OCI-LY1 (cell line): ENCODE measurements around the gene MAP1LC3C.

Experiments
- EZH2 ChIP-seq: fragments of 200-600 bp; sonication (generic), shearing (Covaris generic); IDR thresholded peaks from 2 replicates; pipeline ENCODE4 v1.8.0; 2017; ENCODE audit warnings: borderline replicate concordance, mixed run types, mild to moderate bottlenecking, antibody characterized with exemption, low read length, moderate library complexity, mixed read lengths
- TF ChIP-seq, protein P1 (sequence below): fragments of 200-600 bp; sonication (generic), shearing (Covaris generic); IDR thresholded peaks from 2 replicates; pipeline ENCODE4 v1.5.1; 2017; ENCODE audit warnings: mild to moderate bottlenecking, antibody characterized with exemption, low read length, moderate library complexity, mixed read lengths

DNA sequence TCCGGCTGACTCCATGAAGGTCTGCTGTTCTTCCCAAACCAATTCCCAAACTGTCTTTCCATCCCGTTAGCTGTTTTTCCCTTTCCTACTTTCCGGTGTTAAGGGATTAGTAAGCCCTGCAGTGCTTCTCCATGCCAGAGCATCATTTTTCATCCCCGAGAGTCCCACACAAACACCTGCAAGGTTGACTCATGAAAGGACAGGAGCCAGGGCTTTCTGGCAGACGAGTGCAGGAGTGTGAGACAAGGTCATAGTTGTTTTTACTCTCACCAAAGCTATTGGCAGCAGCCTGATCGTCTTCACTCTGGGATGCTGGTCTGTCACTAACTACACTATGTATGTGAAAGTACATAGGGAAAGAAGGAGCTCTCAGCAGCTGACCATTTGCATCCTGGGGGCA lies 51.5 kb downstream of the MAP1LC3C start:
- TF ChIP-seq, protein P1, sequence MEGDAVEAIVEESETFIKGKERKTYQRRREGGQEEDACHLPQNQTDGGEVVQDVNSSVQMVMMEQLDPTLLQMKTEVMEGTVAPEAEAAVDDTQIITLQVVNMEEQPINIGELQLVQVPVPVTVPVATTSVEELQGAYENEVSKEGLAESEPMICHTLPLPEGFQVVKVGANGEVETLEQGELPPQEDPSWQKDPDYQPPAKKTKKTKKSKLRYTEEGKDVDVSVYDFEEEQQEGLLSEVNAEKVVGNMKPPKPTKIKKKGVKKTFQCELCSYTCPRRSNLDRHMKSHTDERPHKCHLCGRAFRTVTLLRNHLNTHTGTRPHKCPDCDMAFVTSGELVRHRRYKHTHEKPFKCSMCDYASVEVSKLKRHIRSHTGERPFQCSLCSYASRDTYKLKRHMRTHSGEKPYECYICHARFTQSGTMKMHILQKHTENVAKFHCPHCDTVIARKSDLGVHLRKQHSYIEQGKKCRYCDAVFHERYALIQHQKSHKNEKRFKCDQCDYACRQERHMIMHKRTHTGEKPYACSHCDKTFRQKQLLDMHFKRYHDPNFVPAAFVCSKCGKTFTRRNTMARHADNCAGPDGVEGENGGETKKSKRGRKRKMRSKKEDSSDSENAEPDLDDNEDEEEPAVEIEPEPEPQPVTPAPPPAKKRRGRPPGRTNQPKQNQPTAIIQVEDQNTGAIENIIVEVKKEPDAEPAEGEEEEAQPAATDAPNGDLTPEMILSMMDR = no peak
- TF ChIP-seq EZH2 = no peak
